HCT116 (cell line): ENCODE measurements around the gene LTBP1.

Source experiments
- CEBPB ChIP-seq: IDR thresholded peaks from 2 replicates; pipeline ENCODE4 v1.6.1; 2012; ENCODE audit warnings: low read depth
- EGR1 ChIP-seq: IDR thresholded peaks from 2 replicates; pipeline ENCODE4 v1.6.1; 2012; ENCODE audit warnings: low read depth
- EZH2 ChIP-seq: fragments of 200-600 bp; sonication (generic); IDR thresholded peaks from 2 replicates; pipeline ENCODE4 v1.6.1; 2017; ENCODE audit warnings: antibody characterized with exemption, mixed run types
- POLR2A ChIP-seq: IDR thresholded peaks from 2 replicates; pipeline ENCODE4 v1.7.0; 2011; ENCODE audit warnings: borderline replicate concordance; ENCODE audit not compliant: insufficient read depth, insufficient read length; ENCODE audit errors: extremely low read depth
- POLR2AphosphoS5 ChIP-seq: IDR thresholded peaks from 2 replicates; pipeline ENCODE4 v1.6.1; 2011; ENCODE audit warnings: mild to moderate bottlenecking, low read depth, low read length, moderate library complexity
- RAD21 ChIP-seq: IDR thresholded peaks from 2 replicates; pipeline ENCODE4 v1.6.1; 2012; ENCODE audit warnings: low read depth, mild to moderate bottlenecking
- REST ChIP-seq: IDR thresholded peaks from 2 replicates; pipeline ENCODE4 v1.6.1; 2012; ENCODE audit warnings: low read depth
- SP1 ChIP-seq: IDR thresholded peaks from 2 replicates; pipeline ENCODE4 v1.6.1; 2012; ENCODE audit warnings: low read depth
- TCF7L2 ChIP-seq: IDR thresholded peaks from 2 replicates; pipeline ENCODE4 v1.7.0; 2011; ENCODE audit warnings: borderline replicate concordance, inconsistent platforms; ENCODE audit not compliant: insufficient read depth, insufficient read length; ENCODE audit errors: extremely low read depth
- YY1 ChIP-seq: IDR thresholded peaks from 2 replicates; pipeline ENCODE4 v1.6.1; 2011; ENCODE audit warnings: low read length, low read depth, moderate library complexity, mild to moderate bottlenecking; ENCODE audit not compliant: insufficient replicate concordance; ENCODE audit errors: extremely low read depth
- ZBTB33 ChIP-seq: IDR thresholded peaks from 2 replicates; pipeline ENCODE4 v1.6.1; 2011; ENCODE audit warnings: mild to moderate bottlenecking, low read length, moderate library complexity; ENCODE audit not compliant: insufficient replicate concordance; ENCODE audit errors: extremely low read depth
- TF ChIP-seq, protein P1 (sequence below), 3 experiments: fragments of 200-600 bp in 1 of 3; sonication (generic) in 1 of 3; IDR thresholded peaks in 2 of 3; conservative IDR thresholded peaks in 1 of 3; 2 replicates each; pipeline ENCODE4 v1.5.1; 2012 to 2017; ENCODE audit warnings: low read depth in 2 of 3, low read length in 2 of 3, antibody characterized with exemption in 1 of 3, borderline replicate concordance in 1 of 3, control low read depth in 1 of 3, mild to moderate bottlenecking in 1 of 3, mixed read lengths in 1 of 3, mixed run types in 1 of 3, moderate library complexity in 1 of 3; ENCODE audit not compliant: insufficient read depth in 1 of 3
- TF ChIP-seq, protein P2 (sequence below): IDR thresholded peaks from 2 replicates; pipeline ENCODE4 v1.6.1; 2012

DNA sequence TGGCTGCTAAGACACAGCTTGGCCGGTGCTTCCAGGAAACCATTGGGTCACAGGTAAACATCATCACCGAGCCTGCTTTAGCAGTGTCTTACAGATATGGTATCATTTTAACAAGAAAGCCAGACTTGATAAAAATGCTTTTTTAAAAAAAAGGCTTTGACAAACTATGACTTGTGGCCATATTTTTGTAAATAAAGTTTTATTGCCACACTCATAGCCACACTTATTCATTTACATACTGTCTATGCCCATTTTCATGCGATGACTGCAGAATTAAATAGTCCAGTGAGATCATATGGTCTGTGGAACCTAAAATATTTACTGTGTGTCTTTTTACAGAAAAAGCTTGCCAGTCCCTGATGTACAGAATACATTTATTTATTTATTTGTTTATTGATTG is 242.0 kb downstream of the LTBP1 start:
- TF ChIP-seq EZH2 = no peak
- no peak for TF ChIP-seq POLR2A
- TF ChIP-seq, protein P1, sequence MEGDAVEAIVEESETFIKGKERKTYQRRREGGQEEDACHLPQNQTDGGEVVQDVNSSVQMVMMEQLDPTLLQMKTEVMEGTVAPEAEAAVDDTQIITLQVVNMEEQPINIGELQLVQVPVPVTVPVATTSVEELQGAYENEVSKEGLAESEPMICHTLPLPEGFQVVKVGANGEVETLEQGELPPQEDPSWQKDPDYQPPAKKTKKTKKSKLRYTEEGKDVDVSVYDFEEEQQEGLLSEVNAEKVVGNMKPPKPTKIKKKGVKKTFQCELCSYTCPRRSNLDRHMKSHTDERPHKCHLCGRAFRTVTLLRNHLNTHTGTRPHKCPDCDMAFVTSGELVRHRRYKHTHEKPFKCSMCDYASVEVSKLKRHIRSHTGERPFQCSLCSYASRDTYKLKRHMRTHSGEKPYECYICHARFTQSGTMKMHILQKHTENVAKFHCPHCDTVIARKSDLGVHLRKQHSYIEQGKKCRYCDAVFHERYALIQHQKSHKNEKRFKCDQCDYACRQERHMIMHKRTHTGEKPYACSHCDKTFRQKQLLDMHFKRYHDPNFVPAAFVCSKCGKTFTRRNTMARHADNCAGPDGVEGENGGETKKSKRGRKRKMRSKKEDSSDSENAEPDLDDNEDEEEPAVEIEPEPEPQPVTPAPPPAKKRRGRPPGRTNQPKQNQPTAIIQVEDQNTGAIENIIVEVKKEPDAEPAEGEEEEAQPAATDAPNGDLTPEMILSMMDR (IDR thresholded peaks at IDR 0.05 in 2 of 3, conservative IDR thresholded peaks at IDR 0.05 in 1 of 3; ENCODE audit: borderline replicate concordance in 1 of 3, insufficient read depth in 1 of 3, low read depth in 2 of 3, low read length in 2 of 3) = no peak
- TF ChIP-seq CEBPB = no peak
- no peak for TF ChIP-seq YY1
- no peak for TF ChIP-seq RAD21
- TF ChIP-seq SP1 = no peak
- no peak for TF ChIP-seq EGR1
- no peak for TF ChIP-seq POLR2AphosphoS5
- no peak for TF ChIP-seq ZBTB33
- TF ChIP-seq REST = no peak
- TF ChIP-seq, protein P2, sequence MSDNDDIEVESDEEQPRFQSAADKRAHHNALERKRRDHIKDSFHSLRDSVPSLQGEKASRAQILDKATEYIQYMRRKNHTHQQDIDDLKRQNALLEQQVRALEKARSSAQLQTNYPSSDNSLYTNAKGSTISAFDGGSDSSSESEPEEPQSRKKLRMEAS = no peak
- no peak for TF ChIP-seq TCF7L2
